Measurements from ENCODE around the gene EDIL3.

- TF ChIP-seq CTCF (conservative IDR thresholded peaks at IDR 0.05 in 1 of 2, IDR thresholded peaks at IDR 0.05 in 1 of 2; ENCODE audit: low read depth in 1 of 2, low read length in 2 of 2) (no peak), EZH2 (IDR thresholded peaks at IDR 0.05; ENCODE audit: low read length, missing control alignments) (no peak)
Observed at GRCh38 chr5:84213212-84213611, 171.5 kb downstream of the EDIL3 start.

All from fibroblast of lung (primary cell).